Common myeloid progenitor, CD34-positive (primary cell): Measurements from ENCODE around the gene GNAI3.

ENCODE experiments used
- CTCF ChIA-PET: fragments of 350-600 bp; sonication (Branson Sonifier 250); formaldehyde crosslinking; loops from one replicate; lab custom pipeline; 2021; ENCODE audit warnings: antibody characterized with exemption; lab: Charles Lee
- POLR2A ChIA-PET: fragments of 350-600 bp; sonication (Branson Sonifier 250); formaldehyde crosslinking; loops from one replicate; lab custom pipeline; 2021; ENCODE audit warnings: antibody characterized with exemption; lab: Charles Lee
- DNase-seq, 3 donors: peaks; one replicate each; pipeline versions ENCODE4 v3.0.0 to v3.0.0-alpha.2; 2013
- H3K27ac ChIP-seq, 2 experiments: 1 replicate in 1 of 2; 2 replicates in 1 of 2; pipeline ENCODE4 v1.7.0; 2013; ENCODE audit warnings: inconsistent platforms in 2 of 2, low read length in 2 of 2, mild to moderate bottlenecking in 2 of 2, low read depth in 1 of 2, moderate library complexity in 1 of 2; ENCODE audit not compliant: severe bottlenecking in 2 of 2, insufficient read depth in 1 of 2, poor library complexity in 1 of 2
- H3K27me3 ChIP-seq, 5 experiments: replicated peaks in 2 of 5; 1 replicate in 3 of 5; 2 replicates in 2 of 5; pipeline versions ENCODE4 v1.6.1 to v1.7.0; 2013; ENCODE audit warnings: low read length in 4 of 5, mild to moderate bottlenecking in 2 of 5, moderate library complexity in 2 of 5, inconsistent platforms in 1 of 5; ENCODE audit not compliant: insufficient read depth in 5 of 5, control insufficient read depth in 4 of 5
- H3K36me3 ChIP-seq, 4 experiments: 1 replicate in 2 of 4; 2 replicates in 2 of 4; pipeline versions ENCODE4 v1.6.1 to v1.7.0; 2013; ENCODE audit warnings: low read length in 3 of 4, control low read depth in 1 of 4, mild to moderate bottlenecking in 1 of 4; ENCODE audit not compliant: control insufficient read depth in 4 of 4, insufficient read depth in 4 of 4
- H3K4me1 ChIP-seq, 4 experiments: 1 replicate in 3 of 4; 2 replicates in 1 of 4; pipeline versions ENCODE4 v1.6.1 to v1.7.1; 2013; ENCODE audit warnings: low read length in 3 of 4, mild to moderate bottlenecking in 3 of 4, control low read depth in 1 of 4, inconsistent platforms in 1 of 4, moderate library complexity in 1 of 4; ENCODE audit not compliant: control insufficient read depth in 4 of 4, insufficient read depth in 4 of 4; ENCODE audit errors: control extremely low read depth in 1 of 4
- H3K4me3 ChIP-seq, 7 experiments: 1 replicate in 4 of 7; 2 replicates in 3 of 7; pipeline versions ENCODE4 v1.5.1 to v1.7.0; 2013; ENCODE audit warnings: mild to moderate bottlenecking in 7 of 7, low read length in 6 of 7, moderate library complexity in 6 of 7, inconsistent platforms in 2 of 7, low read depth in 2 of 7, control low read depth in 1 of 7; ENCODE audit not compliant: insufficient read depth in 4 of 7, control insufficient read depth in 1 of 7; ENCODE audit errors: extremely low read depth in 1 of 7
- H3K9me3 ChIP-seq, 5 experiments: 1 replicate in 4 of 5; 2 replicates in 1 of 5; pipeline versions ENCODE4 v1.6.1 to v1.7.1; 2013; ENCODE audit warnings: low read length in 4 of 5, mild to moderate bottlenecking in 2 of 5, inconsistent platforms in 1 of 5, low read depth in 1 of 5, moderate library complexity in 1 of 5; ENCODE audit not compliant: control insufficient read depth in 4 of 5, insufficient read depth in 2 of 5; ENCODE audit errors: control extremely low read depth in 1 of 5
- WGBS: methylation state at CpG from one replicate; pipeline ENCODE4 v1.1.5; 2013; ENCODE audit not compliant: insufficient coverage; 5-methylcytosine and 5-hydroxymethylcytosine counted together

GNAI3 gene

DNA sequence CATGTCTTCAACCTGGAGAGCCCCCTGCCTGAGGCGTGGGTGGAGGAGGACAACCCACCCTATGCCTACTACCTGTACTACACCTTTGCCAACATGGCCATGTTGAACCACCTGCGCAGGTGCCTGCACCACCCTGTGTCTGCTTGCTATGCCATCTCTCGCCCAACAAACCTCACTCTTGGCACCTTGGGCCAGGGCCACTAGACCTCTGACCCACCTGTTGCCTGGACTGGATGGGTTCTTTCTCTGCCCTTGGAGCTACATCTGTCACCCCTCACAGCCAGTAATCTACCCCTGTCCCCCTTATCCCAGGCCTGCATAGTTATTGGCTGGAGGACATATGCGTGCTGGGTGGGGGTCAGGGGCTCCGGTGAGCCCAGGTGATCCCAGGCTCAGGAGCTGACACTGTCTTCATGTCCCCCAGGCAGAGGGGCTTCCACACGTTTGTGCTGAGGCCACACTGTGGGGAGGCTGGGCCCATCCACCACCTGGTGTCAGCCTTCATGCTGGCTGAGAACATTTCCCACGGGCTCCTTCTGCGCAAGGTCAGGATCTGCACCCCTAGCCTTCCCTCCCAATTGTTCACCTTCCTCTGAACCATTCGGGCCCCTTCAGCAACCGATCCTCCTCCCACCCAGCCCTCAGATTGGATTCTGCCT lies 81.1 kb downstream of the GNAI3 start:
- 88% methylated on average over 9 of the region's 10 CpGs for WGBS
- ChIA-PET CTCF (interaction anchor here (0.7 to 25.8 kb wide), 15 partner anchors 9 to 145 kb away, joined by 4 to 430 read pairs (median 10); partner anchors contain the start of genes AMPD2, GNAI3, GNAT2 and GPR61), POLR2A (interaction anchor here (1.3 to 2.0 kb wide), 2 partner anchors 10 to 81 kb away, joined by 3 to 5 read pairs; partner anchors contain the start of genes AMPD2, GNAI3 and GNAT2)
- H3K27ac ChIP-seq: no peak overlapping the region
- H3K36me3 ChIP-seq: peaks cover 25 to 78% (median 63%) of the 10 kb centered on the region in 4 experiments
- H3K4me1 ChIP-seq: peaks cover 0 to 12% (median 11%) of the 10 kb centered on the region in 4 experiments
- H3K4me3 ChIP-seq: no peak overlapping the region
- DNase-seq: no peak
- H3K9me3 ChIP-seq: no peaks in the 10 kb centered on the region
- H3K27me3 ChIP-seq: no peaks in the 10 kb centered on the region

DNA sequence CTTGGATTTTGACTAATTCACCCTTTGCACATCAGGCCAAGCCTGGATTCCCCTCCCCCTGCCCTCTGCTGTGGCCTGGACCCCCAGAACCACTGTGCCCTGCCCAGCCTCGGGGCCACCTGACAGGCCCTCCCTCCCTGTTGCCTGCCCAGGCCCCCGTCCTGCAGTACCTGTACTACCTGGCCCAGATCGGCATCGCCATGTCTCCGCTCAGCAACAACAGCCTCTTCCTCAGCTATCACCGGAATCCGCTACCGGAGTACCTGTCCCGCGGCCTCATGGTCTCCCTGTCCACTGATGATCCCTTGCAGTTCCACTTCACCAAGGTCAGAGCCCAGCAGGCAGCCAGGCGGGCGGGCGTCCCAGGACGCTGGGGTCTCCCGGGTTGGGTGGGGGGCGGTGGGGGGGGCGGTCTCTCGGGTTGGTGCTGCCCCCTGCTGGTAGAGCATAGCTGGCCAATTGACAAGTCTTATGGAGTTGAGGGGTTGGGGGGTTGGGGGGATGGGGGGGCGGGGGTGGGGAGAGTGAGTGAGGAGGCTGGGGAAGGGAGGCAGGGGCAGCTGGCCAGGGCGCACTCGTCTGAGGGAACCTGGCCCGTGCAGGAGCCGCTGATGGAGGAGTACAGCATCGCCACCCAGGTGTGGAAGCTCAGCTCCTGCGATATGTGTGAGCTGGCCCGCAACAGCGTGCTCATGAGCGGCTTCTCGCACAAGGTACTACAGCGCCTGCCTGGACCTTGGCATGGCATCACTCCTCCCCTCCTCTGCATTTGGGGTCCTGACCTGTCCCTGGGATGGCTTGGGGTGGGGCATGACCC lies 81.9 kb downstream of the GNAI3 start:
- Histone ChIP-seq H3K4me1 (peaks cover 0 to 9% (median 6%) of the 10 kb centered on the region in 4 experiments), H3K9me3 (no peaks in the 10 kb centered on the region), H3K4me3 (no peak overlapping the region), H3K27ac (no peak overlapping the region), H3K27me3 (no peaks in the 10 kb centered on the region), H3K36me3 (peaks cover 21 to 74% (median 62%) of the 10 kb centered on the region in 4 experiments)
- CTCF ChIA-PET: interaction anchor here (1.0 to 25.8 kb wide), 13 partner anchors 8 to 144 kb away, joined by 3 to 430 read pairs (median 9); partner anchors contain the start of genes AMPD2, GNAI3, GNAT2 and GPR61
- POLR2A ChIA-PET: interaction anchor here (0.8 to 1.2 kb wide), 2 partner anchors 82 to 84 kb away, joined by 4 read pairs; partner anchors contain the start of gene GNAI3
- DNase-seq: peak in 2 of 3 donors; percentile 51 to 53
- WGBS: 97% methylated on average over 12 of the region's 30 CpGs

DNA sequence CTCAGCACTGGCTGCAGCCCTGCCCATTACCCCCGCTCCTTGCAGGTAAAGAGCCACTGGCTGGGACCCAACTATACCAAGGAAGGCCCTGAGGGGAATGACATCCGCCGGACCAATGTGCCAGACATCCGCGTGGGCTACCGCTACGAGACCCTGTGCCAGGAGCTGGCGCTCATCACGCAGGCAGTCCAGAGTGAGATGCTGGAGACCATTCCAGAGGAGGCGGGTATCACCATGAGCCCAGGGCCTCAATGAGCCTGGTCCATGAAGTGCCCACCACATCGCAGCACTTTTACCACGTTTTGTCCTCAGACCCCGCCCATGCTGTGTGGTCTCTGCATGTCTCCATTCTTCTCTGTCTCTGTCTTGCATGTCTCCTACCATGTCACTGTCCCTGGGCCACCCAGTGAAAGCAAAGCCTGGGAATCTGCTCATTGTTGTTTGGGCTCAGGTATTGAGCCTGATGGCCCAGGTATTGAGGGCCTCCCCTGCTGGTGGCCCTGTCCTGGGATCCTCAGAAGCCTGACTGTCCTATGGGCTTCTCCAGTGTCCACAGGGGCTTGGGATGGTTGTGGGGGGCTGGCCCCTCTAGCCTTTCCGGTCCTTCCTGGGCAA lies 82.6 kb downstream of the GNAI3 start:
- DNase-seq: no peak
- WGBS: over 99% methylated on average over 10 of the region's 14 CpGs
- H3K9me3 ChIP-seq: no peaks in the 10 kb centered on the region
- peaks cover 19 to 67% (median 58%) of the 10 kb centered on the region in 4 experiments for H3K36me3 ChIP-seq
- POLR2A ChIA-PET: interaction anchor here (0.8 to 1.8 kb wide), 3 partner anchors 10 to 85 kb away, joined by 4 read pairs; partner anchors contain the start of gene GNAI3
- H3K27ac ChIP-seq: no peak overlapping the region
- H3K27me3 ChIP-seq: no peaks in the 10 kb centered on the region
- no peak overlapping the region for H3K4me3 ChIP-seq
- H3K4me1 ChIP-seq: peaks cover 0 to 7% (median 4%) of the 10 kb centered on the region in 4 experiments
- CTCF ChIA-PET: interaction anchor here (0.7 to 25.8 kb wide), 16 partner anchors 9 to 143 kb away, joined by 3 to 430 read pairs (median 5); partner anchors contain the start of genes AMPD2, GNAI3, GNAT2 and GPR61

DNA sequence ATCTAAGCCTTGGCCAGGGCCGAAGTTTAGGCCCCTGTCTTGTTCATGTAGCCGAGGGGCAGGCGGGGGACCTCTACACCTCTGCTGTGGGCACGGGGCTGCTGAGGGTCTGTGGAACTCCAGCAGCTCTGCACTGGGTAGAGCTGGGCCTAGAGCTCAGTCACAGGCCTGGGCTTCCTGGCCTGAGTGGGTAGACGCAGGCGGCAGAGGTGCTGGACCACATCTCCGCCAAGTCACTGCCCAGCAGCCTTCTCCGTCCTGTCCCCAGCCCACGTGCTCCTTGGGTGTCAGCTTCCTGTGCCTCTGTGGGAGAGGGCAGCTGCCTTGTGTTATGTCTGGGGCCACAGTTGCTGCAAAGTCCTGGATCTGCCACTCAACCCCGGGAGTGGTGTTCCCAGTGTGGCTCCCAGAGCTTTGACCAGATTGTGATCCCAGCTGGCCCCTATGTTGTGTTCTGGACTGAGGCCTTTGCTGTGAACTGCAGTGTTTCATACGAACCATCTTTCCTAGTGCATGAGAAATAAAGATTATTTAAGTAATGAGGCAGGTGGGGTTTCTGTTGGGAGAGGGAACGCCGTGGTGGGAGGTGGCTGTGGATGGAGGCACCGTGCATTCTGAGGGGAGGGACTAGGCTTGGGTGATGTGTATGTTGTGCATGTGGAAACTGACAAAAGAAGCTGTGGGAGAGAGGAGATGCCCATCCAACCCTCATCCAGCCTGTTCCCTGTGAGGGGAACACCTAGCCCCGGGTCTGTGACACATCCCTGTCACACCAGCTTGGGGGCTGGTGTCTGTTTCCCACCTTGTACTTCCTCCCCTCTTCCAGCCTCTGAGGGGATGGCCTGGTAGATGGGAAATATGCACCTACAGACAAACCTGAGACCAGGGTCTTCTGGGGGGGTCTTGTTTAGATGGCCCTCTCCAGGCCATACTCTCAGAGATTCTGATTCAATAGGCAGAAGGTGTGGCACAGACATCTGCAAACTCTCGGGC lies 83.4 kb downstream of the GNAI3 start:
- no peaks in the 10 kb centered on the region for H3K27me3 ChIP-seq
- CTCF ChIA-PET: interaction anchor here (0.7 to 25.8 kb wide), 12 partner anchors 8 to 93 kb away, joined by 3 to 430 read pairs (median 4); partner anchors contain the start of genes GNAI3, GPR61 and GSTM4
- H3K9me3 ChIP-seq: no peaks in the 10 kb centered on the region
- WGBS: 98% methylated on average over 11 of the region's 16 CpGs
- DNase-seq: no peak
- no peak overlapping the region for H3K4me3 ChIP-seq
- H3K36me3 ChIP-seq: peaks cover 18 to 59% (median 50%) of the 10 kb centered on the region in 4 experiments
- H3K4me1 ChIP-seq: peaks cover 0 to 7% (median 4%) of the 10 kb centered on the region in 4 experiments
- POLR2A ChIA-PET: interaction anchor here (0.5 to 1.8 kb wide), 2 partner anchors 9 to 76 kb away, joined by 3 to 4 read pairs; no protein-coding TSS in a partner anchor
- H3K27ac ChIP-seq: no peak overlapping the region

DNA sequence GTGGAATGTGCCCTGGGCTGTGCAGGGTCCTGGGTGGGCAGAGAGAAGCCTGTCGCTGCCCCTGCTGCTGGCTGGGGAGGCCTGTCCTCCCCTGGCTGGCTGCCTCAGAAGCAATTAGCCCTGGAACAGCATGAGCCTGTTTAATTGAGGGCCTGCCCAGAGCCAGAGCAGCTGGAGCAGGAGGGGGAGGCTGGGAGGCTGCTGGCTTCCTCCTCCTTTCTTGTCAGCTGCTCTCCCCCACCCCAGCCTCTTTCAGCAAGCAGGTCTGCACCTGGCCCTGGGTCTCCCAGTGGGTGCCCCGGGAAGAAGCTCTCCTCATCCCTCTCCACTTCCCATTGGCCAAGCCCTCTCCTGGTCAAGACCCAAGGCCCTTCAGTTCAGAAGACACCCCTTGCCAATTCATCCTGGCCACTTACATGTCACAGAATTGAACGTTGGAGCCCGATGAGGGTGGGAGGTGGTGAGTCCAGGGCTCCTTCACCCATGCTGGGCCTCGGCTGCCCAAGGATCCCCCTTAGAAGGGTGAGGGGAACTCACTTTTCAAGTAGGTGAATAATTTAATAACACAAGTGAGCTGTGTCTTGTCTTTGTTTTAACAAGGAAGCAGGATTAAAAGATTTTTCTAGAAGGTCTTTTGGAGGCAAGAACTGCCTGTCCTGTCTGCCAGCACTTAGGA lies 84.4 kb downstream of the GNAI3 start:
- CTCF ChIA-PET: interaction anchor here (0.8 to 25.8 kb wide), 11 partner anchors 9 to 145 kb away, joined by 3 to 430 read pairs (median 3); partner anchors contain the start of genes GNAI3, GPR61 and GSTM4
- WGBS: 100% methylated on average over 2 of the region's 5 CpGs
- POLR2A ChIA-PET: interaction anchor here (1.8 kb wide), 1 partner anchor 8 kb away, joined by 4 read pairs; no protein-coding TSS in a partner anchor
- H3K4me1 ChIP-seq: peaks cover 0 to 7% (median 4%) of the 10 kb centered on the region in 4 experiments
- H3K4me3 ChIP-seq: no peak overlapping the region
- H3K27me3 ChIP-seq: no peaks in the 10 kb centered on the region
- H3K27ac ChIP-seq: peak overlapping the region in 1 of 2 experiments; percentile 14
- peaks cover 17 to 49% (median 41%) of the 10 kb centered on the region in 4 experiments for H3K36me3 ChIP-seq
- H3K9me3 ChIP-seq: no peaks in the 10 kb centered on the region
- DNase-seq: no peak
